NCI-H146 (cell line): ENCODE results near the gene EDEM3.
A peak's percentile ranks its signal among the peaks of the same experiment; 100 is the strongest.
"Not testable (repeated sequence)": the region's sequence is repeated elsewhere in the genome, so short reads cannot be mapped to it uniquely, and the experiment has no call there.

ENCODE experiments used
- DNase-seq: peaks from one replicate; lab custom pipeline; 2025; lab: John Stamatoyannopoulos, UW

Gene EDEM3

DNA sequence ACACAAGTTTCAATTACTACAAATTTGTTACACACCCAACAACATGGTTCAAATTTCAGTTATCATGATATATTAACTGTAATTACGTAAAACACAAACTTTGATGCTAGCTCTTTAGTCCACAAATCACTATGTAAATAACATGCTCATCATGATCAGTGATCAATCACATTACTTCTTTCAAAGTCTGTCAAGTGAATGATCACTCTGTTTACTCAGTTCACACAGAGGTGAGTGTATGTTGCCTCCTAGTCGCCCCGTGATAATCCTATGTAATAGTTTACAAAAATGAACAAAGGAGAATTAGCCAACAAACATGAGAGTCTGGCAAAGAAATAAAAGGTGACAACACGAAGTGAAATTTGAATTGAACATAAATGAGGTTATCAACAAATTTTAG lies 14.3 kb downstream of the EDEM3 start:
- DNase-seq = peak; percentile 48

DNA sequence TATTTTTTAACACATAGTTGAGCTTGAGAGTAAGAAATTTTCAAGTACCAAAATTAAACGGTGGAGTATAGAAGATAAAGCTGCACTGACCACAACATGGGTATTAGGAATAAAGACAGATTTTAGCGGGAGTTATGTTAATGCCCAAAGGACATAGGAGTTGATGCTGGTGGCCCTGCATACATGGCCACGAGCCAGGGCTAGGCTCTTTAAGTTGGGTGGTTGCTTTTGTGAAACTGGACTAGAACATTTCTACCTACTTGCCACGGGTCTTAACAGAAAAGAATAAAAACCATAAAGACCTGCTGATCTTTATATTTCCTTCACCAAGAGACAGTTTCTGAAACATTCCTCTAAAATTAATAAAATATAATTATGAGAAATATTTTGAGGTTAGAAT lies 14.9 kb downstream of the EDEM3 start:
- no peak for DNase-seq

DNA sequence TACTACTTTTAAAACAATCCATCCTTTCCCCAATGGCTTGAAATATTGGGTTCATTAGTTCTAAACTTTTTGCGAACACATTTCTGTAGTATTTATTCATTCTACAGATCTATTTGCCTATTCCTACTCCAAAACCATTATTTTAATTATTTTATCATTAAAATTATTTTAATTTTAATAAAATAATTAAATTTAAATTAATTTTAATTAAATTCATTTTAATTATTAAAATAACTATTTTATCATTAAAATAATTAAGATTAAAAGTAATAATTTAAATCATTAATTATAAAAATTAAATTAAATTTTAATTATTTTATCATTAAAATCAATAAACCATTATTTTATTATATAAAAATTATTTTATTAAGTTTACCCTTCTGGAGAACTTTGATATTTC lies 15.6 kb downstream of the EDEM3 start:
- no peak for DNase-seq

DNA sequence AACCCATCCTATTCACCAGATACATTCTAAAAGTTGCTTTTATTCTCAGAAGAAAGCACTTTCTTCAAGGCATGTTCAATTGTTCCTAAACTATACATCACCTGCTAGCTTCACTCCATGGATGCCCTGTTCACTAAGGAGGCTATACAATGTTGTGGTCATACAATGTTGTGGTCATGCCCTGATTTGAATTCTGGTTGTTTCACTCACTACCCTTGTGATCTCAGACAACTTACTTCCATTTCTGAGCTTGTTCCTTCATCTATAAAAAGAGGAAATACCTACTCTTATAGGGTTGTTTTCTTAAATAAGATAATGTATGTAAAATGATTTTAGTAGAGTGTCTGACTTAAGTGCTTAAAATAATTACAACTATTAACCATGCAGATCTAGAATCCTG lies 19.7 kb downstream of the EDEM3 start:
- no peak for DNase-seq

DNA sequence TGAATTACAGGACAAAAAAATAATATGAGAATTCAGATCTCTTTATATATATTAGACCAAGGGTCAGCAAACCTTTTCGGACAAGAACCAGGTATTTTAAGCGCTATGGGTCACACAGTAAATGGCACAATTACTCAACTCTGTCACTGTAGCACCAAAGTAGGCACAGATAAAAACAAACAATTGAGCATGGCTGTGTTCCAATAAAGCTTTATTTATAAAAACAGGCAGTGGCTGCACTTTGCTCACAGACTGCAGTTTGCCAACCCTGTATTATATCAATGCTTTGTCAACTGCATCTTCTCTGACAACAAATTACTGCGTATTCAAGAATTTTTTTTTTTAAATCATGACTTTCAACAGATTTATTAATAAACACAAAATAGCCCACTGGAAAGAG lies 29.8 kb downstream of the EDEM3 start:
- DNase-seq = no peak

DNA sequence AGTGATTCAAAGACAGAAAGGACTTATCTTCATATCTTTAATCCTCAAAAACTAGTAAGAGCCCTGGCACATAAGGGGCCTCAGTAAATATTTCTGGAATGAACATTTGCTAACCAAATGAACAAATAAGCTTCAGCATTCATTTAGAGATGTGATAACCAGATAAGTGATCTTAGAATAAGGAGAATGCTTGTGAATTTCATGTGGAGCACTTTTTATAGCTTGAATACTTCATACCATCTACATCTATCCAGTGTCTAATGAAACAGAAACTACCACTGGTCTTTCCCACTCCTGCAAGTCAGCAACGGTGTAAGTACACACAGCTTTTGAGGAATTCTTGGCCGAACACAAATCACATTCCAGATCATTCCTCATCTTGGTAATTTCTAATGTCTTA lies 38.5 kb downstream of the EDEM3 start:
- no peak for DNase-seq

DNA sequence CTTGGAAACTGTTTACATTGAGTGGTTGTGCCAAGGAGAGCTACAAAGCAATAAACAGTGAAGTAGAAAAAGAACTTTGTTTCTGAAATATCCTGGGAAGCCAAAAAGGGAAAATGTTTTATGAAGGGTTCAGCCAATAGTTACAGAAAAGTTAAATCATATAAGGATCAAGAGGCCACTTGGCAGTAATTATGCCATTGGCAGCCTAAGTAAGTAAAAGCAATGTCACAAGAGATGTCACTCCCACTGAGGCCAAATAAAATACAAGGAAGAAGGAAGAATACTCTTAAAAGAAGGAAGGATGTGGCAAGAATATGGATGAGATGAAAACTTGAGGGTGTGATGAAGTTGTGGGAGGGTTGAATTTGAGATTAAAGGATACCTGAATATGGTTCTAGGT lies 45.2 kb downstream of the EDEM3 start:
- no peak for DNase-seq

DNA sequence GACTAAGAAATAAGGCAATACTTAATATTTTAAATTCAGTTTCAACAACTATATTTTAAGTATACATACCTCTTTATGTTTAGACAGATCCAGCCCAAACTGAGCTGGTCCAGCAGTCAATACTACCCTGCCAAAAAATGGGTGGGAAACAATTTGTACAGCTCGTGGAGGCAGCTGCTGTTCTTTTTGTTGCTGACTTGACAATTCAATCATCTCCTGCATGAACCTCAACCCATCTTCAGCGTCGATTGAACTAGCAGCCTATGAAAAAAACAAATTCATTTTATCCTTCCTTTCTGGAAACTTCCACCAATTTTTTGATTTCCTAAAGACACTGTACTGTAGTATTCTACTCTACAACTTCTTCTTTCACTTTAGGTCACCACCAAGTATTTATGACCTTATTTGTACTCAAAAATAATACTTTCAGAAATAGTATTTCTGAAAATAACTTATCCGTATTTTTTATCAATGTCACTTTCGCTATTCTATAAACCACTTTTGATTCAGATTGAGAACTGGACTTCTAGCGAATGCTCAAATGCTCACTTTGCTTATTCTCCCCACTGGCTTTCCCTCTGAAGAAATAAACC lies 46.5 kb downstream of the EDEM3 start:
- DNase-seq = no peak

DNA sequence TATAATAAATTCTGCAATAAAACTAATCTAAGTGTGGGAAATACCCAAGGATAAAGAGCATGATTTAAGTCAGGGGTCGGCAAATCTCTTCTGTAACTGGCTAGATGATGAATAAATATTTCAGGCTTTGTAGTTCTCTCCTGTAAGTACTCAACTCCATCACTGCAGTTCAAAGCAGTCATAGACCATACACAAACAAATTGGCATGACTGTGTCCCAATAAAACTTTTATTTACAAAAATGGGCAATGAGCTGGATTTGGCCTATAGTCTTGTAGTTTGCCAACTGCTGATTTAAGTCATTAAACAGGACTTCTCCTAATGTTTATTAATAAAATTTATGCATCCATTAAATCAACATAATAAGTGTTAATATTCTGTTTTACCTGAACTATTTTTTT lies 49.4 kb downstream of the EDEM3 start:
- no peak for DNase-seq

DNA sequence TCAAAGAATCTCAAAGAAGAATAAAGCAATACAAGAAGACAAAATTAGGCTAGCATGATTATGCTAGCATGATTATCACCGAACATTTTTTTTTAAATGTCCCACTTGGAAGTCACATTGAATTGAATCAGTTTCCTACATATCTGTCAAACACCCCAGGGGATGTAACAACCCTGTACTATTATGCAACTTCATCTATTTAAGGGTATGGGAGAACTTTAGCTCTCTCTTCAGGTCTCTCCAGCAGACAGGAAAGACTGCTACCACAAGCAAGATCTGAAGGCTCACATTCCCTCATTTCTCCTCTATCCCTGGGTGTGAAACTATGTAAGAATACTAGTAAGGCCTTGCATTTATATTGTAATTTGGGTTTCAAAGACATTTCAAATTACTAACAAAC lies 52.8 kb downstream of the EDEM3 start:
- DNase-seq = no peak

DNA sequence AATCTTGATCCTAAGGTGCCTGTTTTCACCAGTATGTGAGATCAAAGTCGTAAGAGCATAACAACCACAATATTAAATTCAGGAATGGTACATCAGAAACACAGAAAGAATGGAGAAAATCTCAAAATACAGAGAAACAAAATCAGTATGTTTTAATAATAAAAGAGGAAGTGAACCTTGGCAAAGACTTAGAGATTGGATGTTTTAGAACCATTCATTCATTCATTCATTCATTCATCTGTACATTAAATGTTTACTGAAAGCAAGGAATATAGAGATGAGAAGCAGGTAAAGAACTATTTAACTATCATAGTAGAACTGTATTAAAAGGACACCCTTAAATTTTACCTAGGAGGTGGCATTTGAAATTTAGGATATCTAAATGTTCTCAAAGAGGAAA lies 55.7 kb downstream of the EDEM3 start:
- DNase-seq = no peak

DNA sequence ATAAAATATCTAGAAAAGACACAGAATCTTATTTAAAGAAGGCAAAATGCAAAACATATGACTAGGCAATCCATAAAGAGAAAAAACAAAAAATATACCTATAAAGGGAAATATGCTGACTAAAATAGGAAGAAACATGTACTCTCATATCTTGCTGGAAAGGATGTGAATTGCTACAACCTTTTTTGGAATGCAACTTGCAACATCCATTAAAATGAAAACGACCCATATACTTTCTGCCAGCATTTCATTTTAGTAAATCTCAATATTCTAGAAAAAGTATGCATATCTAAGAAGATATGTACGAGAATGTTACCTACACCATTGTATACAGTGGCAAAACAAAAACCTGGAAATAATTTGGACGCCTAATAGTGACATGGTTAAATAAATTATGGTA lies 56.6 kb downstream of the EDEM3 start:
- DNase-seq = no peak

DNA sequence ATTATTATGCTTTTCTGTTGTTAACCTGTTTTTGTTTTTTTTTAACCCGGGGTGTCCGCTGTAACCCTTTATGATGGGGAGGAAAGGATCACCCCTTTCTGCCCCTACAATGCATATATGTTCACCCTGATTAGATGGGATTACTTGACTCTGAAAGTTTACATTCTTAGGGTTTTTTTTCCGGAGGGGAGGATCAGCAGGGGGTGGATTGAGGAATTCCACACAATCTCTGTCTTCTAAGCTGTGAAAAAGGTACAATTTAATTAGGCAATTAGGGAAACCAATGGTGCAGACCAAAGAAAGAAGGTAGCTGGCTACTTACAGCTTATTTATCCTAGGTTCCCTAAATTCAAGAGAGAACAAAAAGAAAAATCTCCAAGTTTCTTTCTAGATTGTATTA lies 58.3 kb downstream of the EDEM3 start:
- no peak for DNase-seq

DNA sequence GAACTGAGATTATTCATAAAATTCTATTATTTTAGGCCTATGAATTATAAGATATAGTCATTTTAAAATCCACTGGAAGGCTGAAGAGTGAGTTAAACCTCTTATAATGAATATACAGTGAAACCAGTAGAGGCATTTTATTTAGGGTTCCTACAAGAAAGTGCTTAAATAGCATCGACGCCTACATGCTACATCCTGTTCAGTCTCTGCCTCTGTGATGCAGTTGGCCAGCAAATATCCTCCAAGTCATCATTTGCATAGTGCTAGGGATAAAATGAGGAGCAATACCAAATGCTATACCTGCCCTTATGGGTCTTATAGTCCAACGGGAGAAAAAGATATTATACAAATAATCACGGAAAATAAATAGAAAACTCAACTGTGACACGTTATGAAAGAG lies 59.6 kb downstream of the EDEM3 start:
- DNase-seq = no peak

DNA sequence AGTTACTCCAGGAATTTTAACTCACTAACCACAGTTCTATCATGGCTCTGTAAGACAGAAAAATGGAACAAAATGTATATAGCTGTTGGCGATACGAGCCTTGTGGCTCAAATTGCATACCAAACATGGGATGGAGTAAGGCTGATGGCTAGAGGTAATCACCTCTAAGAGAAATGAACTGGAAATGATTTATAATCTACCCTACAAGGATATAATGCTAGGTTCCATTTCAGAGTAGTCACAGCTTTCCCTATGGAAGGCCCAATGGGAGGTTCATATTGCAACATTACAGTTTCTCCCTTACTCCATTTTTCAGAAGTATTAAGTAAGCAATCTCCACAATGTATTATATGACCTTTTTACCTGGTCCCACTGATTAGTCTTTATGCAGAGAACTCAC lies 61.6 kb downstream of the EDEM3 start:
- no peak for DNase-seq

DNA sequence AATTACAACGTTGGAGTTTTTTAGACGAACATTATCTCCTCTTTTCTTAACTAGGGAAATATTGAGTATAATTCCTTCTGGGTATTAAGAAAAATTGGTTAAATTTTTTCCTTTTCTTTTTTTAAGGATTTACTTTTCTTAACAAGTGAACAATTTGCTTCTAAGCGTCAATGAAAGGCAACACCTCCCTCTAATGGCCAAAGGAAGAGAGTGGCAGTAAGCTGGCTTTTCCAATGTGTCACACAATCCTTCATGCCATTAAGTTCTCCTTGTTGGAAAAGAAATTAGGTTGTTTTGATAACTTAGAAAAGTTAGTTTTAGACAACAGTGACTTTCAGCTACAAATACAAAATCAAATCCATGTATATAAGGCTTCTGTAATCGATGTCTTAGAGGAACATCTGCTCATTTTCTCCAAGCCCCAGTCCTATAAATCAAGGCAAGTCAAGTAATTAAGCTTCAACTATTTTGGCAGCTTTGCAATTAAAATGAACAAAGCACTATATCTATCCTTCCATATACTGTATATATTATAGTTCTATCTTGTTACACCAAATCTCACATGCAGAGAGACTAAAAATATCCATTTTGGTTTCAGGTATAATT lies 62.8 kb downstream of the EDEM3 start:
- DNase-seq = peak; percentile 38

DNA sequence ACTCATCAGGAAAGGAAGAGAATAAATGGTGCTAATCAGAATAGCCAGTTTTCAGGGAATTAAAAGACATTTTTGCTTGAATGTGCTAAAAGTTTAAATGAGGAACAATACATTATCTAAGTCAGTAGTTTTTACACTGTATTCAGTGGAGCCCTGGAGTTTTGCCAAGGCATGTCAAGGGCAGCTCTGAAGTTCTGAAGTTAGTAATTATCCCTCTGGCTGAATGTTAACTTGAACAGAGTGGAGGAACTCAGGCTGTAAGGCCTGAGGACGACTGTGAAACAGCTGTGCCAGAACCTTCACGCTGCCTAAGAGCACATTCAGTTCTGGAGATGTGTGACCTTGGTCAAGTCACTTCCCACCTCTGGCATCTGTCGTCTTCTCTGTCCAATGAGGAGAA lies 68.1 kb downstream of the EDEM3 start:
- no peak for DNase-seq

DNA sequence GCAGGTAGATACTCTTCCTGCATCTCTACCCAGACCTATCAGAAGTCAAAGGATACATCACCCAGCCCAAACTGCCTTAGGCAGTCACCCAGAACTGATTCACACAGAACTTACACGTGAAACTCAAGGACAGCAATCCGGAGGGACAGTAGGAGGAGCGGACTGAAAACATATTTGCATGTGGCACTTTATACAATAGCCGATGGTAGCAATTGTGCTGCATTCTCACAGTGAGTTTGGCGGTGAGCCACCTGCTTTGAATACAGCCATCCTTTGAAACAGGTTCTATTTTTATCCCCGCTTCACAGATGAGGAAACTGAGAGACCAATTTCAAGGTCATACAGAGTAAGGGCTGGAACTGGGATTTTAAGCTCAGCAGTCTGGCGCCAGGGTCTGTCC lies 69.5 kb downstream of the EDEM3 start:
- no peak for DNase-seq

DNA sequence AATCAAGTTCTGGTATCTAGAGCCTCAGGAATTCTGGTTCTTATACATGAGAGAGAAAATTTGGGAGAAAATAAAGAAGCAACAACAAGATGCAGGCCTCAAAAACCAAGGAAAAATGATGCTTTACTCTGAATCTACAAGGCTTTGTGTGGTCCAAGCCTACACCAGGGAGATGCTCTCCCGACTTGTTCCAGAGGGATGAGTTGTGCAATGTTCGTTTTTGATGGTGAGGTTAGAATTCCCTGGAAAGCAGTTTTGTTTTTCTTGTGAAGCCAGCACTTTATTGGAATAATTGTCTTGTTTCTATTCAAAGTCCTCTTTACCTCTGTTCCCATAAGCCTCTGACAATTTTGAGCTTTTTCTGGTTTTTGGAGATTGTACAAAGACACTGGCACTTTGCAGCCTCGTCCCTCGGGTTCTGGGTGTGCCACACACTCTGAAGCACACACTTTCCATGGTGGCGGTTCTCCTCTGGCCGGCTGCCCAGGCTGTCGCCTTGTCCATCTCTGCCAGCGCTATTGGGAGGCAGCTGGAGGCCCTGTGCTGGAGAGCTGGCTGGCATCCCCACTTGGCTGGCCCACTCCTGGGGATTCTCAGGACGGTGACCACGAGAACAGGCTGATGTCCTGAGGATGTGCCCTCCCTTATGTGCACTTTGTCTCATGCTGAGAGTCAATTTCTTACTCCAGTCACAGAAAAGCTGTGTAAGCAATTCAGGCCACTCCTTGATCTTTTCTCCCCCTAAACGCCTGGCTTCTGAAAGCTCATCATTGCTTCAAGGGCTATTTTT lies 70.2 kb downstream of the EDEM3 start:
- no peak for DNase-seq

DNA sequence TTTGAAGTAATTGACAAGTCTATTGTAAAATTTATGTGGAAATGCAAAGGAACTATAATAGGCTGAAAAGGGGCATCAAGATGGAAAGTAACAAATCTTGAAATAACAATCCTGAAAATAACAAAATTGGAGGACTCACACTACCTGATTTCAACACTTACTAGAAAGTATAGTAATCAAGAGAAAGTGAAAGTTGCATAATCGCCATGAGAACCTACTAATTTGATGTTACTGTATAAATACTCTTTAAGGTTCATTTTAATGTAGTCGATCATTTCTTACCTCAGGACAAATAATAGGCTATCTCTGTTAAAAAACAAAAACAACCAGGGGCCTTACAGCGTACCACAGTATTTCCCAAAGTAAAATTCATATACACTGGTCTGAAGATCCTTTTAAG lies 71.7 kb downstream of the EDEM3 start:
- DNase-seq = no peak

DNA sequence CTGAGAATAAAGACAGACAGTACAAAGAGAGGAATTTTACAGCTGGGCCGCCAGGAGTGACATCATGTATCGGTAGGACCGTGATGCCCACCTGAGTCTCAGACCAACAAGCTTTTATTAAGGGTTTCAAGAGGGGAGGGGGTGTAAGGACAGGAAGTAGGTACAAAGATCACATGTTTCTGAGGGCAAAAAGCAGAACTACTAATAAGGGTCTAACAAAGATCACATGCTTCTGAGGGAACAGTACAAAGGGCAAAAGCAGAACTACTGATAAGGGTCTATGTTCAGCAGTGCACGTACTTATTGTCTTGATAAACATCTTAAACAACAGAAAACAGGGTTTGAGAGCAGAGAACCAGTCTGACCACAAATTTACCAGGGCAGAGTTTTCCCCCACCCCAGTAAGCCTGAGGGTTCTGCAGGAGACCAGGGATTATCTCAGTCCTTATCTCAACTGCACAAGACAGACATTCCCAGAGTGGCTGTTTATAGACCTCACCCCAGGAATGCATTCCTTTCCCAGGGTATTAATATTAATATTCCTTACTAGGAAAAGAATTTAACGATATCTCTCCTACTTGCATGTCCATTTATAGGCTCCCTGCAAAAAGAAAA lies 73.9 kb downstream of the EDEM3 start:
- DNase-seq = not testable (repeated sequence)

DNA sequence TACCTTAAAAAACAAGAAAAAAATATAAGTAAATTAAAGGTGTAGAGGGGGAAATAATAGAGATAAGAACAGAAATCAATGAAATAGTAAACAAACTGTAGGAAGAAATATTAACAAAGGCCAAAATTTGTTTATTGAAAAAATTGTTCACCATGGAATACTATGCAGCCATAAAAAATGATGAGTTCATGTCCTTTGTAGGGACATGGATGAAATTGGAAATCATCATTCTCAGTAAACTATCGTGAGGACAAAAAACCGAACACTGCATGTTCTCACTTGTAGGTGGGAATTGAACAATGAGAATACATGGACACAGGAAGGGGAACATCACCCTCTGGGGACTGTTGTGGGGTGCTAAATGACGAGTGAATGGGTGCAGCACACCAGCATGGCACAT lies 75.2 kb downstream of the EDEM3 start:
- DNase-seq = not testable (repeated sequence)

DNA sequence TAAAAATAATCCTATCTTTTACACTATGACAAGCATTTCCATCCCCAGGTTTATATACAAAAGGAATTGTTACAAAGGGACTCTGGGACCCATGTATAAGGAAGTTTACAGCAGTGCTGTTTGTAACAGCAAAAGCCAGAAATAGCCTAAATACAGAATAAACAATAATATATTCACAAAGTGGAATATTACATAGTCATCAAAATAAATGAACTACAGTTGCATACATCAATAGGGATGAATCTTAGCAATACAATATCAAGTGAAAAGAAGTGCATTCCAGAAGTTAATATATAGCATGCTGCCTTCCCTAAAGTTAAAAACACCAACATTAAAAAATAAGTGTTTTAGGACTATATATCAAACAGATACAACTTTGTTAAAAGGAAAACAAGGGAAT lies 77.3 kb downstream of the EDEM3 start:
- no peak for DNase-seq
